ENCODE results near the gene CADM1. TPM values are rescaled to one million over a fixed set of nuclear protein-coding genes. Genes with fewer than 3 reads are reported as not detected.

Gene CADM1
- total RNA-seq, 4 donors from 2014 or later, result 89.9 to 351 (median 235) TPM

DNA sequence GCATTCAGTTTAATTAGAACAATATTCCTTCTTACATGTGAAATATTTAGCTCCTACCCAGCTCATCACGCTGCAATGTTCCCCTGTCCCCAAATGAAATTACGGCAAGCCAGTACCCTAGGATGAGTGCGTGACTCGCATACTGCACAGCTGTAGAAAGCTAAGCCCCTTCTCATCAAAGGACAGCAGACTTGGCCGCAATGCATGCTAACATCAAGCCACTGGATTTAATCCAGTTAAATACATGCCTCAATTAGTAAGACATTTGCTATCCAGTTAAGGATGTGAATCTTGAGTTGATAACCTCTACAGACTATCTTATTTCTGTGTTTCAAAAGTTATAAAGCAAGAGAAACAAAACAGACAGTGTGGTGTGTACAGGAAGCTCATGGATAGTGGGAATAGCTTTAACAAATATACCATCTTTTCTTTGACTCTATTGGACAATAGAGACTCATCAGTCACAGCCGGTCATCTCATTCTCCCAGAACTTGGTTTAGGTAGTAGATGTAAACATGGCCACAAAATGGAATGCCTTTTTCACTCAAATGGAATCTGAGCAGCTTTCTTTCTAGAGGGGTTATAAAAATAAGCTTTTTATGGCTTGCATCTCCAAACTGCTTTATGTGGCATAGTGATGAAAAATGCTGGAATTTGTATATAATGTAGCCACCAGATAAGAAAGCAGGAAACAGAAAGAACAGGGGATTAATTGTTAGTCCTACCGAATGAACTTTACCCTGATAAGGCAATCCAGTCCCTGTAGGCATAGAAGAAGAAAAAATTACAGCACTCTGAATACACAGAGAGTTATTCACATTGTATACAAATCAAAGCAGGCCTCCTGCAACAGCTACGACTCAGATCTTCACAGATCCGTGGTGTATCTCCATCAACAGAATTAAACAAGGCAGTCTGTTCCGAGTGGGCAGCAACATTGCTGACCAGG, 224.1 kb downstream of the CADM1 start:
- H3K27me3 ChIP-seq, result no peaks in the 10 kb centered on the region
- H3K4me3 ChIP-seq (replicated peaks in 1 of 3), result no peak overlapping the region
- no peak overlapping the region for H3K27ac ChIP-seq
- H3K9me3 ChIP-seq, result no peaks in the 10 kb centered on the region
- intact Hi-C loops (cut with DNase I), result no loop called here
- TF ChIP-seq, protein P1, sequence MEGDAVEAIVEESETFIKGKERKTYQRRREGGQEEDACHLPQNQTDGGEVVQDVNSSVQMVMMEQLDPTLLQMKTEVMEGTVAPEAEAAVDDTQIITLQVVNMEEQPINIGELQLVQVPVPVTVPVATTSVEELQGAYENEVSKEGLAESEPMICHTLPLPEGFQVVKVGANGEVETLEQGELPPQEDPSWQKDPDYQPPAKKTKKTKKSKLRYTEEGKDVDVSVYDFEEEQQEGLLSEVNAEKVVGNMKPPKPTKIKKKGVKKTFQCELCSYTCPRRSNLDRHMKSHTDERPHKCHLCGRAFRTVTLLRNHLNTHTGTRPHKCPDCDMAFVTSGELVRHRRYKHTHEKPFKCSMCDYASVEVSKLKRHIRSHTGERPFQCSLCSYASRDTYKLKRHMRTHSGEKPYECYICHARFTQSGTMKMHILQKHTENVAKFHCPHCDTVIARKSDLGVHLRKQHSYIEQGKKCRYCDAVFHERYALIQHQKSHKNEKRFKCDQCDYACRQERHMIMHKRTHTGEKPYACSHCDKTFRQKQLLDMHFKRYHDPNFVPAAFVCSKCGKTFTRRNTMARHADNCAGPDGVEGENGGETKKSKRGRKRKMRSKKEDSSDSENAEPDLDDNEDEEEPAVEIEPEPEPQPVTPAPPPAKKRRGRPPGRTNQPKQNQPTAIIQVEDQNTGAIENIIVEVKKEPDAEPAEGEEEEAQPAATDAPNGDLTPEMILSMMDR (IDR thresholded peaks at IDR 0.05), result no peak
- no peak for TF ChIP-seq POLR2A (IDR thresholded peaks at IDR 0.05)
- WGBS, 2 donors, result 86 to 87% methylated on average over 10 of the region's 10 CpGs
- H3K36me3 ChIP-seq, result no peaks in the 10 kb centered on the region
- H3K4me1 ChIP-seq, result peaks cover 17 to 49% of the 10 kb centered on the region in 2 donors
- DNase-seq, result no peak

DNA sequence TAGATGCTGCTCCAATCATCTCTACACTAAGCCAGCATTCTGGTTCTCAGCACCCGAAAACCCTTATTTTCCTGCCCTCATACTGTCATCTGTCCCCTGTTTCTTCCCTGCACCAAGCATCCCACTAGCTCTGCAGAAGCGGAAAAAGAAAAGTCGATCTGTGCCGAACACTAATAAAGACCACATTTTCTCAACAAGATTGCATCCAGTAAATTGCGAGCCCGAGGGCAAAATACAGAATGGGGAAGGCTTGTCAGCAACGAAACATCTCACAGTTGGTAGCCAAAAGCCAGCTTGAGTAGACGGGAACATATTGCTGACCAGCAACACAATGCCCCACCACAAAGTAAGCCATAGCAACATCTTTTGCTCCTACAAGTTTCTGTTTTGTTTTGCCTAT, 227.4 kb downstream of the CADM1 start:
- intact Hi-C loops (cut with DNase I), result no loop called here
- DNase-seq, result no peak
- no peaks in the 10 kb centered on the region for H3K27me3 ChIP-seq

DNA sequence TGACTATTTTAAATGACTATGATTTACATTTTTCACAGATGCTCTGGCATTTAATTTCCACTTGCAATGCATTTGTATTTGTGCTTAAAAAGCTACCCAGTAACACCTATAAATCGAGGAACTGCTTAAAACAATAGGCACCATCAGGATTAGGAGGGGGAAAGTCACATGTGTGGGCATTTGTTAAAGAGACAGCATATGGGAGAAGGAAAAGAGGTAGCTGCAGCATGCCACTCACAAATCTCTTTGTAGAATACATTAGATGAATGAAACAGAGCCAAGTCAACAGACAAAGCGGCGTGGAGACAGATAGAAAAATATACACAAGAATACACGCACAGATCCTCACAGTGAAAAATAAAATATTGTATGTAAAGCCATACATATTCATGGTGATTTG, 228.0 kb downstream of the CADM1 start:
- H3K27me3 ChIP-seq, result no peaks in the 10 kb centered on the region
- H3K4me1 ChIP-seq, result peaks cover 5 to 21% of the 10 kb centered on the region in 2 donors
- TF ChIP-seq POLR2A (IDR thresholded peaks at IDR 0.05), result no peak
- TF ChIP-seq, protein P1 (IDR thresholded peaks at IDR 0.05), result no peak
- intact Hi-C loops (cut with DNase I), result no loop called here
- H3K36me3 ChIP-seq, result no peaks in the 10 kb centered on the region
- no peak overlapping the region for H3K27ac ChIP-seq
- 82 to 83% methylated on average over 4 of the region's 4 CpGs for WGBS, 2 donors
- H3K9me3 ChIP-seq, result no peaks in the 10 kb centered on the region
- no peak overlapping the region for H3K4me3 ChIP-seq (replicated peaks in 1 of 3)
- DNase-seq, result no peak

More for the DNA sequence above, 227.4 kb downstream of the CADM1 start:
- no peaks in the 10 kb centered on the region for H3K9me3 ChIP-seq
- WGBS, 2 donors, result 90 to 91% methylated on average over 8 of the region's 8 CpGs
- peaks cover 5 to 27% of the 10 kb centered on the region in 2 donors for H3K4me1 ChIP-seq
- H3K27ac ChIP-seq, result no peak overlapping the region
- H3K36me3 ChIP-seq, result no peaks in the 10 kb centered on the region
- no peak overlapping the region for H3K4me3 ChIP-seq (replicated peaks in 1 of 3)
- TF ChIP-seq POLR2A (IDR thresholded peaks at IDR 0.05), result no peak
- TF ChIP-seq, protein P1 (IDR thresholded peaks at IDR 0.05), result no peak

DNA sequence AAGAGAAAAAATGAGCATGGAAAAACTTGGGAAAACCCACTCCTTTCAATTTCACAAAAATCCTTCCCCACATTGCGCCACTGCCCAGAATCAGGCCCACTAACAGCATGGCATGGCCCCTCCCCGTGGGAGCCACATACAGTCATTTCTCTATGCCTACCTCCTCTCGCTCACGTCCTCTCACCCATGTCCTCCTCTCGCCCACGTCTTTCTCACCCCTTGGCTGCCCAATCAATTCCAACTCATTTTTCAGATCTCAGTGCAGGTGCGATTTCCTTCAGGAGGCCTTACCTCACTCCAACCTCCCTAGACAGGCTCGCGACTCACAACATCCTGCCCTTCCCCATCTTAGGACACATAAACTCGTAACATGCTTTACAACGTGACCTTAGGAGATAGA, 229.2 kb downstream of the CADM1 start:
- no peak for DNase-seq
- peaks cover 0 to 17% of the 10 kb centered on the region in 2 donors for H3K4me1 ChIP-seq
- H3K9me3 ChIP-seq, result no peaks in the 10 kb centered on the region
- H3K4me3 ChIP-seq (replicated peaks in 1 of 3), result no peak overlapping the region
- intact Hi-C loops (cut with DNase I), result no loop called here
- WGBS, 2 donors, result 95 to 96% methylated on average over 11 of the region's 11 CpGs
- no peaks in the 10 kb centered on the region for H3K36me3 ChIP-seq
- H3K27ac ChIP-seq, result no peak overlapping the region
- TF ChIP-seq POLR2A (IDR thresholded peaks at IDR 0.05), result no peak
- TF ChIP-seq, protein P1 (IDR thresholded peaks at IDR 0.05), result no peak
- H3K27me3 ChIP-seq, result no peaks in the 10 kb centered on the region

DNA sequence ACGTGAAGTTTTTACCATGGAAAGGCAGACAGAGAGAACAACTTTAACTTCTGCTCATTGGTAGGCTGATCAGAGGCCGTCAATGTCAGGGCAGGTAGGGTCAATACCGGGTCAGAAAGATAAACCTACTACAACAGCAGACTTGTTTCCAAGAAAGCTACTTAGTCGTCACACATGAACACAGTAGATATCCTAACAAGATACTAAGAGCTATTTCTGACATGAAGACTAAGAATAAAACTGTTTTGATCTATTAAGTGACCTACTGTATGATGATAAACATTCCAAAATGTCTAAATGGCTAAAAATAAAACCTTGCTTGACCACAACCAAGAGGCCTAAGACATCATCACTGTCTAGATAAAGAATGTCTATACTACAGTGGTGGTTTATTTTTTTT, 231.3 kb downstream of the CADM1 start:
- Histone ChIP-seq H3K4me3 (replicated peaks in 1 of 3) (no peak overlapping the region), H3K27ac (no peak overlapping the region), H3K9me3 (no peaks in the 10 kb centered on the region), H3K36me3 (no peaks in the 10 kb centered on the region), H3K27me3 (no peaks in the 10 kb centered on the region), H3K4me1 (peaks cover 0 to 27% of the 10 kb centered on the region in 2 donors)
- intact Hi-C loops (cut with DNase I), result no loop called here
- TF ChIP-seq, protein P1 (IDR thresholded peaks at IDR 0.05), result no peak
- no peak for TF ChIP-seq POLR2A (IDR thresholded peaks at IDR 0.05)
- WGBS, 2 donors, result 81 to 84% methylated on average over 4 of the region's 4 CpGs
- no peak for DNase-seq
